GM23248 (cell line): Measurements from ENCODE around the gene SLC16A3. TPM values are rescaled to one million over a fixed set of nuclear protein-coding genes. Genes with fewer than 3 reads are reported as not detected.

Source experiments
- DNase-seq: peaks from one replicate; pipeline ENCODE4 v3.0.0-alpha.2; 2015
- H2AFZ ChIP-seq: fragments of 200-600 bp; sonication (generic); 2 replicates; pipeline ENCODE4 v1.6.1; 2016; ENCODE audit warnings: antibody characterized with exemption
- H3F3A ChIP-seq: fragments of 200-600 bp; sonication (generic); 2 replicates; pipeline ENCODE4 v1.6.1; 2016; ENCODE audit warnings: mild to moderate bottlenecking, antibody characterized with exemption, mixed run types; ENCODE audit not compliant: insufficient read depth
- H3K27ac ChIP-seq: fragments of 200-600 bp; sonication (generic); 2 replicates; pipeline ENCODE4 v1.5.1; 2016; ENCODE audit warnings: mild to moderate bottlenecking
- H3K27me3 ChIP-seq: fragments of 200-600 bp; sonication (generic); replicated peaks from 2 replicates; pipeline ENCODE4 v1.6.1; 2016; ENCODE audit warnings: mild to moderate bottlenecking; ENCODE audit not compliant: insufficient read depth
- H3K36me3 ChIP-seq: fragments of 200-600 bp; sonication (generic); 2 replicates; pipeline ENCODE4 v1.6.1; 2016; ENCODE audit warnings: low read depth, mild to moderate bottlenecking
- H3K4me1 ChIP-seq: fragments of 200-600 bp; sonication (generic); 2 replicates; pipeline ENCODE4 v1.6.1; 2016; ENCODE audit warnings: mild to moderate bottlenecking; ENCODE audit not compliant: insufficient read depth
- H3K4me2 ChIP-seq: fragments of 200-600 bp; sonication (generic); one replicate; pipeline ENCODE4 v1.6.1; 2016; ENCODE audit warnings: mild to moderate bottlenecking; ENCODE audit not compliant: unreplicated experiment
- H3K4me3 ChIP-seq: fragments of 200-600 bp; sonication (generic); 2 replicates; pipeline ENCODE4 v1.5.1; 2016; ENCODE audit warnings: mild to moderate bottlenecking
- H3K79me2 ChIP-seq: fragments of 200-600 bp; sonication (generic); 2 replicates; pipeline ENCODE4 v1.6.1; 2016; ENCODE audit warnings: mild to moderate bottlenecking; ENCODE audit not compliant: insufficient read depth
- H3K9ac ChIP-seq: fragments of 200-600 bp; sonication (generic); 2 replicates; pipeline ENCODE4 v1.6.1; 2016; ENCODE audit warnings: mild to moderate bottlenecking
- H3K9me2 ChIP-seq: fragments of 200-600 bp; sonication (generic); 2 replicates; pipeline ENCODE4 v1.6.1; 2016; ENCODE audit warnings: mixed run types, mild to moderate bottlenecking, moderate library complexity; ENCODE audit not compliant: insufficient read depth
- H3K9me3 ChIP-seq: fragments of 200-600 bp; sonication (generic); one replicate; pipeline ENCODE4 v1.6.1; 2017; ENCODE audit warnings: low read depth
- H4K20me1 ChIP-seq: fragments of 200-600 bp; sonication (generic); 2 replicates; pipeline ENCODE4 v1.6.0; 2016; ENCODE audit not compliant: insufficient read depth
- EZH2 ChIP-seq: fragments of 200-600 bp; sonication (generic); IDR thresholded peaks from 2 replicates; pipeline ENCODE4 v1.6.1; 2018; ENCODE audit warnings: antibody characterized with exemption, mild to moderate bottlenecking; ENCODE audit not compliant: insufficient read depth, poor library complexity, severe bottlenecking
- EZH2phosphoT487 ChIP-seq: fragments of 200-600 bp; sonication (generic); IDR thresholded peaks from 2 replicates; pipeline ENCODE4 v1.6.1; 2018; ENCODE audit warnings: antibody characterized with exemption, moderate library complexity, mild to moderate bottlenecking, low read depth; ENCODE audit not compliant: insufficient read depth
- WGBS, 2 experiments: methylation state at CpG; one replicate each; pipeline ENCODE4 v1.1.6; 2015 to 2017; ENCODE audit warnings: low lambda C conversion rate in 2 of 2, low coverage in 1 of 2; ENCODE audit errors: missing lambda C conversion rate in 2 of 2; 5-methylcytosine and 5-hydroxymethylcytosine counted together
- in situ Hi-C: fragments of 300-500 bp; cut with MboI; formaldehyde crosslinking; loops from 2 replicates; pipeline ENCODE4 v1.15.0; 2020
- polyA plus RNA-seq: library from polyadenylated mRNA; unstranded; fragments of >200 nt; fragmentation: Nextera tagmentation; extraction: Ambion mirVana; gene quantifications from 2 replicates; pipeline ENCODE4 v1.2.1, GENCODE V29; 2016
- total RNA-seq: library from RNA; depleted of rRNA; stranded (reverse); fragments of >200 nt; shearing (Covaris generic); gene quantifications from 2 replicates; pipeline ENCODE4 v1.2.3, GENCODE V29; 2014

The SLC16A3 gene
- total and polyA plus RNA-seq, 2 experiments from 2014 or later = 95.5 to 550 TPM

DNA sequence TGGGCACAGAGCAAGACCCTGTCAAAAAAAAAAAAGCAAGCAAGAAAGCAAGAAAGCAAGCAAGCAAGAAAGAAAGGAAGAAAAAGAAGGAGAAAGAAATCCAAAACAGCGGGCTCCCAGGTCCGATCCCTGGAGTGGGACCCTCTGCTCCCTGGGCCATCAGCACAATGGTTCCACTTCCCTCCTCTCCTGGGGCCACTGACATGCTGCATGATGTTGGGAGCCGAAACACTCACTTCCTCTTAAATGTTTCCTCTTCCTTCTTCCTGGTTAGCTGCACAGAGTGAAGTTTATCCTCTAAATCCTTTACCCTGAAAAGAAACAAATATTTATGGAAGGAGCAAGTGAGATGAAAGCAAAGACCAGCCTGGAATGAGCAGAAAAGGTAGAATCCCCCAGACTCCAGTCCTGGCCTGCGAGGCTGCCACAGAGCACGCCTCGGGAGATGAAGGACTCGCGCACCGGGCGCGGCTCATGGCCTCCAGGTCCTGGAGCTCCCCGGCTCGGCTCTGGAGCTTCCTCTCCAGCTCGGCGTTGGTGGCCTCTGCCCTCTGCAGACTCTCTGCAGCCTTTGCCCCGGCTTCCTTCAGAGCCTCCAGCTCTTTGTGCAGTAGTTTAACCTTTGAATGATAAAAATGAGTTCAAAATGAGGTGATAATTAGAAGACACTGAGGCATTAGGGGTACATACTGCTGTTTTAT is 35.2 kb upstream of the SLC16A3 start:
- Histone ChIP-seq H3F3A (no peaks in the 10 kb centered on the region), H3K79me2 (no peaks in the 10 kb centered on the region), H3K9ac (no peak overlapping the region), H3K9me3 (no peaks in the 10 kb centered on the region), H2AFZ (no peak overlapping the region), H3K27ac (no peak overlapping the region), H3K4me3 (no peak overlapping the region), H3K36me3 (no peaks in the 10 kb centered on the region; the same call in 1 of the 2 replicates), H3K4me1 (no peaks in the 10 kb centered on the region), H3K9me2 (no peaks in the 10 kb centered on the region), H3K27me3 (no peaks in the 10 kb centered on the region), H4K20me1 (no peaks in the 10 kb centered on the region), H3K4me2 (no peak overlapping the region)
- no peak for DNase-seq
- TF ChIP-seq EZH2phosphoT487 (no peak), EZH2 (no peak)
- in situ Hi-C loops = no loop called here
- WGBS, 2 experiments = 97 to 99% methylated on average over 16 of the region's 16 CpGs

DNA sequence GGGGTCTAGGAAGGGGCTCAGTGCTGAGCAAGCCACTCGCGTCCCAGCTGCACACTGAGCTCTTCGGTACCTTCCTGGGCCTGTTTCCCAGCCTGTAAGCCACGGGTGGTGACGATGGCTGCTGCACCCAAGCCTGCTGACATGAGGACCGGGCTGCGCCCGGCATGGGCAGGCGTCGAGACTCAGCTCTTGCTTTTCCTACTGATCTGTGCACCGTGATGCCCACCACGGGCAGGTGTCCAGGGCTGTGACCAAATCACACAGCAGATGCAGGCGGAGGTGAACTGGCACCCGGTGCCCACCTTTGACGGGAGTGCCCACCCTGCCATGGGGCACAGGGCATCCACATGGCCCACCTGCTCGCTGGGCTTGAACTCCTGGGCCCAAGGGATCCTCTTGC is 34.1 kb upstream of the SLC16A3 start:
- H3F3A ChIP-seq = no peaks in the 10 kb centered on the region
- 92 to 96% methylated on average over 13 to 16 of the region's 16 CpGs for WGBS, 2 experiments
- no peak overlapping the region for H3K9ac ChIP-seq
- H4K20me1 ChIP-seq = no peaks in the 10 kb centered on the region
- no peak for TF ChIP-seq EZH2phosphoT487
- no peak for TF ChIP-seq EZH2
- H3K4me1 ChIP-seq = no peaks in the 10 kb centered on the region
- H3K27ac ChIP-seq = no peak overlapping the region
- no peak overlapping the region for H3K4me2 ChIP-seq
- no peaks in the 10 kb centered on the region for H3K79me2 ChIP-seq
- H3K36me3 ChIP-seq = no peaks in the 10 kb centered on the region; the same call in 1 of the 2 replicates
- no peaks in the 10 kb centered on the region for H3K9me2 ChIP-seq
- in situ Hi-C loops = no loop called here
- DNase-seq = no peak
- H3K27me3 ChIP-seq = no peaks in the 10 kb centered on the region
- H3K9me3 ChIP-seq = no peaks in the 10 kb centered on the region
- no peak overlapping the region for H3K4me3 ChIP-seq
- H2AFZ ChIP-seq = no peak overlapping the region

DNA sequence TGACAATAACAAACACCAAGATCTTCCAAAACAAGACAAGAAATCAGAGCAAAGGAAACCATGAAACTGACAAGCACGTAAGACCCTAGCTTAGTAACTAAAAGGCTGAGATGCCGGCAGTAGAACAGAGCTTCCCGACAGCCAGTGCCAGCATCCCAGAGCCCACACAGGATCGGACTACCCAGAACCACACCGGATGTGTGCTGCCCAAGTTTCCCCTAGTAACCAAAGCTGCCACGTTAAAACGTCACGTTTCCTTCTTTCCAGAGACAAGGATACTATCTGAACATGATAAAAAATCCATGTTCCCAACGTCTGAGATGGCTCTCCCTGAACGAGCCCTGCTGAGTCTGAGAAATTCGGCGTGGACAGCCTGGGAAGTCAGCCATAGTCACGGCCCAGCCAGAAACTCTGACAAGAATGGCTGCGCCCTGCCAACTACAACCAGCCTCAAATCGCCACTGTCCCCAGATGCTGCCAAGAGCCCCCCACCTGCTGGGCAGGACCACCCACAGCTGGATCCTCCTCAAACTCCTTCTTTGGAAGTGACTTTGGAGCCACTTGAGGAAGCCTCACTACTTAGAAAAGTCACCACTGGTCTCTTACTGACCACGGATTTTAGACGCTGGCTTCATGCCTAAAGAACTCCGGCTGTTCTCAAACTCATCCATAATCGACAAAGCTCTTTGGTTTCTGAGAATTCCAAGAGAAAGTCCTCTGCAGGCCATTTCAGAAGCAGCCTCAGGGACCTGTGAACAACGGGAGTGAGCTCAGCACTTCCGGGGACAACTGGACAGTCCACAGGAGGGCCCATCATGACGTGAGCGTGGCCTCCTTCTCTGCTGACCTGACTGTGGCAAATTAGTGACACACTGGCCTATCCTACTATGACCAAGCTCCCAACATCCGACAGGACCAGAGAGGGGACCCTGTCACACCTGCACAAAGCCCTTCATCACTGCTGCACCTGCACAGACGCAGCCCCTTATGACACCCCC is 32.9 kb upstream of the SLC16A3 start:
- Histone ChIP-seq H3K4me3 (no peak overlapping the region), H3K9me2 (no peaks in the 10 kb centered on the region), H3K4me2 (no peak overlapping the region), H2AFZ (no peak overlapping the region), H3K9ac (no peak overlapping the region), H3F3A (no peaks in the 10 kb centered on the region), H3K27me3 (no peaks in the 10 kb centered on the region), H3K9me3 (no peaks in the 10 kb centered on the region), H3K27ac (no peak overlapping the region), H3K4me1 (no peaks in the 10 kb centered on the region), H3K36me3 (no peaks in the 10 kb centered on the region; the same call in 1 of the 2 replicates), H3K79me2 (no peaks in the 10 kb centered on the region), H4K20me1 (no peaks in the 10 kb centered on the region)
- no peak for DNase-seq
- 91% methylated on average over 25 of the region's 25 CpGs for WGBS, 2 experiments
- in situ Hi-C loops = no loop called here
- TF ChIP-seq EZH2 = no peak
- no peak for TF ChIP-seq EZH2phosphoT487

DNA sequence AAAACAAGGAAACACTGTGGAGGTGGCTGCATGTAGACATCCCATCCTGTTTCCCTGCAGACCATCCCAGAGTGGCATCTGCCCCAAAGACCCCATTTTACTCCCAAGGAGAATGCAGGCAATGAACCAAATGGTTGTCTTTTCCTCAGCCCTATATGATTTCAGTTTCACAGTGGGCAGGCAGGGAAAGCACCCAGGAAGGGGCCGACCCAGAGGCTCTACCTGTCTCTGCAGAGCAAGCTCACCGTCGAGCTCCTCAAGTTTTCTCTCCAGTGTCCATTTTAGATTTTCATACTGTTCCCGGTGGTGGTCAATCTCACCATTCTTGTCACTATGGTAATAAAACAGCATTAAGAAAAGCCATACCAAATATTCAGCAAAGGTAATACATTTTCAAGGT is 30.8 kb upstream of the SLC16A3 start:
- in situ Hi-C loops = no loop called here
- Histone ChIP-seq H3K9ac (no peak overlapping the region), H3K79me2 (no peaks in the 10 kb centered on the region), H3K4me1 (no peaks in the 10 kb centered on the region), H3K9me2 (no peaks in the 10 kb centered on the region), H3K36me3 (no peaks in the 10 kb centered on the region; the same call in 1 of the 2 replicates), H3K4me3 (no peak overlapping the region), H3K27me3 (no peaks in the 10 kb centered on the region), H4K20me1 (no peaks in the 10 kb centered on the region), H3K9me3 (no peaks in the 10 kb centered on the region), H2AFZ (no peak overlapping the region), H3K4me2 (no peak overlapping the region), H3K27ac (no peak overlapping the region), H3F3A (no peaks in the 10 kb centered on the region)
- 88 to 89% methylated on average over 4 of the region's 4 CpGs for WGBS, 2 experiments
- no peak for TF ChIP-seq EZH2phosphoT487
- no peak for TF ChIP-seq EZH2
- DNase-seq = no peak
